Measurements from ENCODE around the gene TMEM220. TPM values are rescaled to one million over a fixed set of nuclear protein-coding genes. Genes with fewer than 3 reads are reported as not detected.

The TMEM220 gene
- total and polyA plus RNA-seq, 5 experiments from 2014 or later, result 8.8 to 19.0 (median 11.5) TPM

DNA sequence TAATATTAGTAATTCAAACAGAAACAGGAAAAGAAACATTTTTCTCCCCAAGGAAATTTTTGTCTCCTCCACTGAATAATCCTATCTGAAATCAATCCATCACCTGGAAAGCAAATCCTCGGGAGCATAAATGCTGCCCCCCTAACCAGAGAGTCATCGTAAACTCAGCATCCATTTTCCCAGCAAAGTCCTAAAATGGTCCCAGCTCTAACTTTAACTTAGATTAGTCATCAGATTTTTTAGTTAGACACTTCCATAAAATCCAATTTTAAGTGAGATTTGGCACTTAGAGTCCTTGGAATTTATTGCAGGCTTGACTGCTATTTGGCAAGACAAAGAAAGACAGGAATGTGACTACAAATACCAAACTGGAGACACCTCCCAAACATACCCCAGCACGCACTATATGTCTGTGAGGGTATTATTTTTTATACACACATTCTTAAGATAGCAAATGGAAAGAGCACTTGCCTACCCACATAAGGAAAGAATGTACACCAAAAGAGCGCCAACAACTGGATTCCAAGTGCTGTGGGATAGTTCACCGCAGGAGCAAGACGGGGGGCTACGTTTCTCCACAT, 47.9 kb downstream of the TMEM220 start:
- no peak for ATAC-seq
- no peak overlapping the region for H3K4me3 Mint-ChIP-seq
- H3K9me3 Mint-ChIP-seq, result no peaks in the 10 kb centered on the region
- no peak for DNase-seq
- peaks cover 3 to 7% (median 6%) of the 10 kb centered on the region in 4 donors for H3K4me1 Mint-ChIP-seq
- H3K27me3 Mint-ChIP-seq, result no peaks in the 10 kb centered on the region
- H3K27ac Mint-ChIP-seq, result no peak overlapping the region
- peaks cover 10 to 89% (median 55%) of the 10 kb centered on the region in 3 donors for H3K36me3 Mint-ChIP-seq
- POLR2A ChIA-PET, result no interaction called here

DNA sequence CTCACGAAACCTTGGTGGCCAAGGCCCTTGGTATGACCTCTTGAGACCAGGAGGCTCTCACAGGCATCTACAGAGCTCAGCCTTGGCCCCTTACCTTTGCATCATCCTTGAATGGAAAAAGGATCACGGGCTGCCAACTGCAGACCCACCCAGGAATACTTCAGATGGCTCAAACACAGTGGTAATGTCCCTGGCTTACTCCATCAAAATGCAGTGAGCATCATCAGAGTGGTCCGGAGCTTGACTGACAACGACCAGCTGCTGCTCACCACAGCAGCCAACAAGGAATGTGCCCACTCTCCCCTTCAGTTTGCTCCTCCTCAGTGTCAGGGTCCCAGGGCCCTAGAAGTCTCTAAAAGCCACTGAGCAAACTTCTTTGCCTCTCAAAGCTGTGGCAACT, 55.1 kb downstream of the TMEM220 start:
- DNase-seq (no peak), ATAC-seq (no peak)
- H3K4me3 Mint-ChIP-seq, result no peak overlapping the region
- POLR2A ChIA-PET, result no interaction called here
- H3K27ac Mint-ChIP-seq, result peak overlapping the region in 2 of 10 donors; percentile 31 to 53
- H3K36me3 Mint-ChIP-seq, result peaks cover 0 to 68% (median 15%) of the 10 kb centered on the region in 3 donors
- H3K27me3 Mint-ChIP-seq, result no peaks in the 10 kb centered on the region
- H3K4me1 Mint-ChIP-seq, result no peaks in the 10 kb centered on the region
- H3K9me3 Mint-ChIP-seq, result no peaks in the 10 kb centered on the region

DNA sequence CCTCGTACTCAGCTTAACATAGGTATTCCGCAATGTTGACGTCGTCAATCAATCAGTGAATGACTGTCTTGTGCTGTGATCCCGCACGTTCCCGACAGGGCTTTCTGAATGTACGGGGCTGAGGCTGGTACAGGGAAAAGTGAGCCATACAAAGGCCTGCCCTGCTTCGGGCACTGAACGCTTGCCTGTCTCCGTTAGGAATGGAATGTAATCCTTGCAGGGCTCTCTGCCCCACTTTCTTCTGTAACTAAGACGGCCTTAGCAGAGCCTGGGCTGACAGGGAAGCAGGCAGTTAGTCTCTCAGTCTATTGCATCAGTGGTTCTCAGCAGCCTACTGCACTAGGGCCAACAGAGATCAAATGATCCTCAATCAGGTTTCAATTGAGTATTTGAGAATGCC, 56.5 kb downstream of the TMEM220 start:
- peaks cover 0 to 62% (median 10%) of the 10 kb centered on the region in 3 donors for H3K36me3 Mint-ChIP-seq
- ATAC-seq (no peak), DNase-seq (no peak)
- POLR2A ChIA-PET, result no interaction called here
- H3K27me3 Mint-ChIP-seq, result no peaks in the 10 kb centered on the region
- H3K4me1 Mint-ChIP-seq, result no peaks in the 10 kb centered on the region
- H3K4me3 Mint-ChIP-seq, result no peak overlapping the region
- no peak overlapping the region for H3K27ac Mint-ChIP-seq
- no peaks in the 10 kb centered on the region for H3K9me3 Mint-ChIP-seq

DNA sequence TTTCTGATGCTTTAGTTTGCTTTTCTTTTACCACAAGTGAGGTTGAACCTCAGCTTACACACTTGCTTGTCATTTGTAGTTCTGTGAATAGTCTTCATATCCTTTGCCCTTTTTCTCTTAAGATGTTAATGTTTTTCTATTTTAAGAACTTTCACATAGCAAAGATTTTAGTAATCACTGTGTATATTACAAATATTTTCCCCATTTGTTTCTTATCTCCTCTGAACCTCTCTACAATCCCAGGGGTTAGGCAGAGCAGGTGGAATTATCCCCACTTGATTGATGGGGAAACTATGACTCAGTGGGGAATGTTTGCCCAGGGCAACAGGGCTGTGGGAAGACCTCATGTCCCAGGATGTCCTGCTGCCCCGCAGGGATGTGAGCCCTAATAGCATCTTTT, 61.0 kb downstream of the TMEM220 start:
- DNase-seq (no peak), ATAC-seq (no peak)
- peaks cover 0 to 42% (median 2%) of the 10 kb centered on the region in 3 donors for H3K36me3 Mint-ChIP-seq
- no peak overlapping the region for H3K4me3 Mint-ChIP-seq
- peak overlapping the region in 1 of 10 donors; percentile 29 for H3K27ac Mint-ChIP-seq
- H3K9me3 Mint-ChIP-seq, result no peaks in the 10 kb centered on the region
- POLR2A ChIA-PET, result interaction anchor here (0.7 kb wide), 1 partner anchor 690 kb away, joined by 4 read pairs; no protein-coding TSS in a partner anchor
- H3K27me3 Mint-ChIP-seq, result no peaks in the 10 kb centered on the region
- H3K4me1 Mint-ChIP-seq, result no peaks in the 10 kb centered on the region

DNA sequence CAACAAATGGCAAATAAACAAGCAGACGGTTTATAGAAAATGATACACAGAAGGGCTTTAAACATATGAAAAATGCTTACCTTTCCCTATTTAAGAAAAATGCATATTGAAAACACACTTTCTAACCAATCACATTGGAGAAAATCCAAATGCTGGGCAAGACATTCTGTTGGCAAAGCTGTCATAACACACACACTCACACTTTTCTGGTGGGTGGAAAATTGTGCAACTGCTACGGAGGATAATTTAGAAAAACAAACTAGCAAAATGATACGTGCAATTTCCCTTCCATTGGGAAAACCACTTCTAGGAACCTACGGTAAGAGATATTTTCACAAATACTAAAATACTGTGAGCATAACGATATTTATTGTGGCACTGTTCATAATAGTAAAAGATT, 62.9 kb downstream of the TMEM220 start:
- Mint-ChIP-seq H3K9me3 (no peaks in the 10 kb centered on the region), H3K27ac (no peak overlapping the region), H3K36me3 (peaks cover 0 to 32% (median 2%) of the 10 kb centered on the region in 3 donors), H3K4me3 (no peak overlapping the region), H3K27me3 (no peaks in the 10 kb centered on the region), H3K4me1 (no peaks in the 10 kb centered on the region)
- POLR2A ChIA-PET, result no interaction called here
- DNase-seq (no peak), ATAC-seq (no peak)

DNA sequence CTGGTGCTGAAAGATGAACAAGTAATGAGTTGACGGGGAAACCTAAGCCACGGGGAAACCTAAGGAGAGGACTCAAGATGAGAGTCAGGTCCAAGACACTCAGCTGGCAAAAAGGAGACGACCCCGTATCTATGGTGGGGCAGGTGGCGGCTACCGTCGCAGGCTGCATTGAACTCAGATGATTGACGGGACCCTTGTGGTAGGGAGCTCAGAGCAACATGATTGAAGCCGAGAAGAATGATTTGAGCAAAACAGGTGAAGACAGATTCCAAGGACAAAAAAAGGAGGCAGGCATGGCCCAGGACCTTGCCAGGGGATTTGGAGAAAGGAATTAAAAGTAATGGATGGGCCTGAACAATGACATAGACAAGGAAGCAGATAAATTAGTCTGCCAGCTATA, 65.3 kb downstream of the TMEM220 start:
- Mint-ChIP-seq H3K27ac (peak overlapping the region in 1 of 10 donors; percentile 45), H3K27me3 (no peaks in the 10 kb centered on the region), H3K4me3 (no peak overlapping the region), H3K36me3 (peaks cover 0 to 37% (median 3%) of the 10 kb centered on the region in 3 donors), H3K9me3 (no peaks in the 10 kb centered on the region), H3K4me1 (no peaks in the 10 kb centered on the region)
- ATAC-seq (no peak), DNase-seq (no peak)
- POLR2A ChIA-PET, result interaction anchor here (0.7 kb wide), 1 partner anchor 11 kb away, joined by 5 read pairs; no protein-coding TSS in a partner anchor

Other genes with a start within 250 kb of the TMEM220 start
- gene MYH1, start 211.5 kb downstream of the TMEM220 start, total RNA-seq, result not detected
- gene MYH1, start 211.5 kb downstream of the TMEM220 start, polyA plus RNA-seq, result not detected
- gene MYH2, start 180.4 kb downstream of the TMEM220 start, total RNA-seq, result not detected
- gene MYH2, start 180.4 kb downstream of the TMEM220 start, polyA plus RNA-seq, result not detected
- gene MYH3, start 72.7 kb downstream of the TMEM220 start, total RNA-seq, result 10 to 100 TPM; 15.4 to 16.0 TPM
- 1 to 10 TPM in 1 of 3 donors, under 1 TPM in 2; 0.39 to 1.1 (median 0.60) TPM for gene MYH3, start 72.7 kb downstream of the TMEM220 start, polyA plus RNA-seq
- gene SCO1, start 32.5 kb downstream of the TMEM220 start, total RNA-seq, result 10 to 100 TPM; 31.7 to 38.7 TPM
- gene SCO1, start 32.5 kb downstream of the TMEM220 start, polyA plus RNA-seq, result 10 to 100 TPM; 15.7 to 17.5 (median 15.9) TPM
- 10 to 100 TPM; 76.7 to 80.2 TPM for gene ADPRM, start 32.4 kb downstream of the TMEM220 start, total RNA-seq
- 10 to 100 TPM; 69.4 to 91.5 (median 74.2) TPM for gene ADPRM, start 32.4 kb downstream of the TMEM220 start, polyA plus RNA-seq
- gene TMEM238L, start 74.1 kb upstream of the TMEM220 start, total RNA-seq, result not detected
- under 1 TPM in 1 of 3 donors, not detected in 2; 0.65 TPM for gene TMEM238L, start 74.1 kb upstream of the TMEM220 start, polyA plus RNA-seq
- gene PIRT, start 108.1 kb upstream of the TMEM220 start, total RNA-seq, result not detected
- gene PIRT, start 108.1 kb upstream of the TMEM220 start, polyA plus RNA-seq, result not detected

Data from naive thymus-derived CD8-positive, alpha-beta T cell (primary cell).